ENCODE measurements around the gene PCDHGC5. TPM values are rescaled to one million over a fixed set of nuclear protein-coding genes. Genes with fewer than 3 reads are reported as not detected.
A peak's percentile ranks its signal among the peaks of the same experiment; 100 is the strongest.

PCDHGC5 gene
- total RNA-seq, 1 donor from 2014 or later: 3.1 TPM

DNA sequence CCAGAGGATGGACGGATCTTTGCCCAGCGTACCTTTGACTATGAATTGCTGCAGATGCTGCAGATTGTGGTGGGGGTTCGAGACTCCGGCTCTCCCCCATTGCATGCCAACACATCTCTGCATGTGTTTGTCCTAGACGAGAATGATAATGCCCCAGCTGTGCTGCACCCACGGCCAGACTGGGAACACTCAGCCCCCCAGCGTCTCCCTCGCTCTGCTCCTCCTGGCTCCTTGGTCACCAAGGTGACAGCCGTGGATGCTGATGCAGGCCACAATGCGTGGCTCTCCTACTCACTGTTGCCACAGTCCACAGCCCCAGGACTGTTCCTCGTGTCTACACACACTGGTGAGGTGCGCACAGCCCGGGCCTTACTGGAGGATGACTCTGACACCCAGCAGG is 1.9 kb downstream of the PCDHGC5 start:
- DNase-seq: no peak

DNA sequence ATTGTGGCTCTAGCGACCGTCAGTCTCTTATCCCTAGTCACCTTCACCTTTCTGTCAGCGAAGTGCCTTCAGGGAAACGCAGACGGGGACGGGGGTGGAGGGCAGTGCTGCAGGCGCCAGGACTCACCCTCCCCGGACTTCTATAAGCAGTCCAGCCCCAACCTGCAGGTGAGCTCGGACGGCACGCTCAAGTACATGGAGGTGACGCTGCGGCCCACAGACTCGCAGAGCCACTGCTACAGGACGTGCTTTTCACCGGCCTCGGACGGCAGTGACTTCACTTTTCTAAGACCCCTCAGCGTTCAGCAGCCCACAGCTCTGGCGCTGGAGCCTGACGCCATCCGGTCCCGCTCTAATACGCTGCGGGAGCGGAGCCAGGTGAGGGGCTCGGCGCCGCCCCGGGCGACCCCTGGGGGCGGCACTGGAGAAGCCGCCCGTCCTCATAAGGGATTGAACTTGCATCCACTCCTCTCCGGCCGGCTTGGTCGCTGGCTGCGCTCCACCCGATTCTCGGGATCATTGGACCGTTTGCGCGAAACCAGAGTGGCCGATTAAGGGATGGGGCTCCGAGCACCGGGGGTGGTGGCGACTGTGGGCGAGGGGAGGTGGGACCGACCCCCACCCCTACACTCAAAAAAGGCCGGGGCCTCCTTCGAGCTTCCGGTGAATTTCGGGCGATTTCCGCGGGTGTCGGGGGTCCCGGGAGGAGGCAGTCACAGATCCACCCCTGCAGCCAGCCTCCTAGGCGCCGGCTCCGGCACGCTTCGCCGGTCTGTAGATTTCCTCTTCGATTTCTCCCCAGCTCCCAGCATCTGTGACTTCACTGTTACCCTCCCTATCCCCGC is 2.7 kb downstream of the PCDHGC5 start:
- no peak for DNase-seq

DNA sequence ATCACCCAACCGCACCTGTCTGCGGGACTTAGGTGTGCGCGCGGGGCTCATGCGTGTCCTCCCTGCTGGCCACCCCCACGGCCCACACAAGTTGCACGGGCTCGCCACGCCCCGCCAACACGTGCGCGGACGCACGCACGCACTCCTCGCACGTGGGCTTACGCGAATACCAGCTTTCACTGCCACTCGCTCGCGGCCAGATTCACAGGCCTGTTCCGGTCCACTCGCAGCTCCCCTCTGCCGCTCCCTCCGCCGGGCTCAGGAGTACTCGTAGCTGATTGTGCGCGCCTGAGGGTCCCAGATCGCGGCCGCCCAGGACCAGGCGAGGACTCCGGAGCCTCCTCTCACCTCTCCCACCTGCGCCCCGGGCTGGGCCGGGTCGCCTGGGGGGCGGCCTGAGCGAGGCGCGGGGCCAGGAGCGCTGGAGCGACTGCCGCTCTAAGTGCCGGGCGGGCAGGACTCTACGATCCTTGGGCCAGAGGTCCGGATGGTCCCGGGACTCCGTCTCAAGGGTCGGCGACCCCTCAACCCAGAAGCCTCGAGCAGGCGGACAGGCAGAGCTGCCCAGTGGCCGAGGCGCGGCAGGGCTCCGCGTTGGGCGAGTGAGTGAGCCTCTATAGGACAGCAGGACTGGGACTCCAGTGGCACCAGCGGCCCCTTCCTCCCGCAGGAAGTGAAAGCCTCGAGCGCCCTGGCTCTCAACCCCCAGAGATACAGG is 3.4 kb downstream of the PCDHGC5 start:
- DNase-seq: no peak

DNA sequence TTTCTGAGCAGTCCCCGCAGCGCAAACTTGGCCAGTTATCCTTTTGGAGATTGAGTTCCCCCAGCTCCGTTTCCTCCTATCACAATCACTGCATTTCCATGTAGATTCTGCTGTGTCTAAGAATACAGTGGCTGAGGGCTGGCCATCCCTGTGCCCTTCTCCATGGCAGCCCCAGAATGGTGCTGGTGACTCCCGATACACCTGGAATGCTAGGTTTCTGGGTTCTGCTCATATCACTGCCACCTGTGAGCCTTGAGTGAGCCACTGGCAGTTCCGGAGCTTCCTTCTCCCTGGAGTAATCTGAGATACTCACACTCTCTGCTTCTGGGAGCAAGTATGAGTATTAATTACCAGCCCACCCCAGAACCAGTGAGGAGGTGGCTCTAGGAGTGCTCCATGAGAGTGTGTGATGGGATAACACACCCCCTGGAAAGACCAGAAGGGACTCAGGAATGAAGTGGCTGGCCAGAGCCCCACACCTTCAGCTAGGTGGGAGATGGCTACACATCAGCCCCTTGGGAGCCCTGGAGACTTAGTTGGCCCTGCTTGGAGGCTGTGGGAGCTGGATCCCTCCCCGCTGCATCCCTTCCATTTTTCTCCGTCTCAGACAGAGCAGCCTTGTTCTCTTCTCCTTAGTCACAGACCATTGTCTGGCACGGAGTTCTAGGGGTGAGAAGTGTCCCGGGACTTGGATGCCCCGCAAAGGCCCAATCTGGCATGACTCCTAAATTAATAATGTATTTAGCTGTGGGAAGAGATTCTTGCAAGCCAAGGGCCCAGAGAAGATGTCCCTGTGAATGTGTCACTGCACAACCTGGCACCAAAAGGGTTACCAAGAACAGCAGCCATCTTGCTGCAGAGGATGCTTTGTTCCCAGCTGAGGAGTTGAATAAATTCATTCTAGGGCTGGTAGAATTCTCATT is 4.9 kb downstream of the PCDHGC5 start:
- DNase-seq: no peak

DNA sequence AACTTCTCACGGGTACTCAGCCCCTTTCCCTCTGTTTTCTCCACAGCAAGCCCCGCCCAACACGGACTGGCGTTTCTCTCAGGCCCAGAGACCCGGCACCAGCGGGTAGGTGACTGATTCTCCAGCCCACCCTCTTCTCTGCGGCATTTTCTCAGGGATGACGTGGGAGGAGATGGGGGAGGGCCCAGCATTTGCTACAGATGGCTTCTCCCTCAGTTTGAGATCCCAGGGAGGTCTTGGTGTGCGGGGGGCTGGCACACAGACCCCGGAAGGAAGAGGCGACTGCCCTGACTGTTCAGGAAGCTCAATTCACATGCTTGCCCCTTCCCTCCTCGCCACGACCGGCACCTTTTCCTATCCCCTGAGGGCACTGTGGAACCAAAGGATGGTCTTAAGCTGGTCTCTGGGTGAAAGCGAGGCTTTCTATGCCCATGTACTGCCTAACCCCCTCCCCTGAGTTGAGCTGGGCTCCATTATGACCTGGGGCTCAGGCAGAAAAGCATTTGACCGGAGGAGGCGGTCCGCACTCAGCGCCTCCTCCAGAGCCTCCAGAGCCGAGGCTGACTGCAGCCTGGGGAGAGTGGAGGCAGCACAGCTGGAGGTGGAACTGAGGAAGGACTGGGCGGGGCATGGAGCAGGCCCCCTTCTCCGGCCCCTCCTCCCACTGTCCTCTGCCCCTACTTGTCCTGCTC is 6.0 kb downstream of the PCDHGC5 start:
- DNase-seq: peak; percentile 53

DNA sequence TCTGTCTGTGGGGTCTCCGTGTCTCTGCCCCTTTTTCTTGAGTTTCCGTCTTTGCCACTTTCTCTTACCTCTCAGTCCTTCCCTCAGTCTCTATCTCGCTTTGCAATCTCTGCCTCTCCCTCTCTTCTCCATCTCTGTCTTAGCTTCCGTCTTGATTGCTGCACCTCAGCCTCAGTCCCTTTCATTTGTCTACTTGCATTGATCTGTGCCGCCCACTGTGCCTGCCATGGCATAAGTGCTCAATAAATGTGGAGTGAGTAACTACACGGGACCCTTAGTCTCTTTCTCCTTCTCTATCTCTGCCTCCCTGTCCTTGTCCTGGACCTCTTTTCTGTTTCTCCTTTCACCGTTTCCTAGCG is 6.6 kb downstream of the PCDHGC5 start:
- no peak for DNase-seq

DNA sequence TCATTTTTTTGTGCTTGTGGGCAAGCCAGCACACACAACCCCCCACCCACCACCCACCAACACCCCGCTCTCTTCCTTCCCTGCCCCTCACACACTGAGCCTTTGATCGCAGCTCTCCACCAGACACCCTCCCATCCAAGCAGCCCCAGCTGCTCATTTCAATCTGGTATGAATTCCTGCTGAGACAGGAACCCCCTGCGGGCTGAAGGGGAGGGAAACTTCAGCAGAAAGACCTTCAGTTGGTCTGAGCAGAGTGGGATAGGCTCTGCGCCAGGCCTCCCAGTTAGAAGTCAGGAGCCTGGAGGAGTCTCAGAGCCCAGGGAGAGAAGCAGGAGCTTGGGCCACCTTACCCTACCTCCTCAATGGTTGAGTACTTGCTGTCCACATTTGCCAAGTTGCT is 7.2 kb downstream of the PCDHGC5 start:
- DNase-seq: peak; percentile 93

DNA sequence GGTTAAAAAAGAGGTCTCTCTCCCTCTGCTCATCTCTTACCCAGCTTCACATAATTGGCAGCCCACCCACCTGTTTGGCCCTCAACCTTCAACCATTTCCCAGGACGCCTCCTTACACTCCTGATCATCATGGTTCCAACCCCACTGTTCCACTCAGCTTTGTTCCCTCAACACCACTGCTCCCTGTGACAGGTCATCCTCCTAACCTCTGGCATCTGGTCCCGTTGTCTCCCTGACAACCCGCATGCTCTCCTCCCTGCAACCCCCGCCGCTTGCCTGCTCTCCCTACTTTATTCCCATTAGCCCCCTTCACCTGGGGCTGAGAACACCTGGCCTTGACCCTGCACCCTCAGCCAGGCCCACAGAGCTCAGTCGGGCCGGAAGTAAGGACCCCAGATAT is 12.9 kb downstream of the PCDHGC5 start:
- no peak for DNase-seq

DNA sequence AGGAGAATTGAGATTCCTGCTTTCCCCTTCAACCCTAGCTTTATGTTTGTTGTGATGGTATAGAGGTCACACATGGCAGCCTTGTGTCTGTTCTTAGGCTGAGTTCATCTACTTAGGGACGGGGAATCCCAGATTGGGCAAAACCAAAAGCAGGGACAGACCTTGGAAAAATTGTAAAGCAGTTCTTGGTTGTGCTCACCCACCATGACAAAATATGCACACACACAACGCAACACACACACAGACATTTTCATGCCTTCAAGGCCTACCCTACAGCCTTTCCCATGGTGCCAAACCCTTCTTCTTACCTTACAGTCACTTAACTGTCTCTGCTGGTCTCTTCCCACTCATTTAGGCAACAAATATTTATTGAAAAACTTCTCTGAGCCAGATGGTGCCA is 14.8 kb downstream of the PCDHGC5 start:
- no peak for DNase-seq

DNA sequence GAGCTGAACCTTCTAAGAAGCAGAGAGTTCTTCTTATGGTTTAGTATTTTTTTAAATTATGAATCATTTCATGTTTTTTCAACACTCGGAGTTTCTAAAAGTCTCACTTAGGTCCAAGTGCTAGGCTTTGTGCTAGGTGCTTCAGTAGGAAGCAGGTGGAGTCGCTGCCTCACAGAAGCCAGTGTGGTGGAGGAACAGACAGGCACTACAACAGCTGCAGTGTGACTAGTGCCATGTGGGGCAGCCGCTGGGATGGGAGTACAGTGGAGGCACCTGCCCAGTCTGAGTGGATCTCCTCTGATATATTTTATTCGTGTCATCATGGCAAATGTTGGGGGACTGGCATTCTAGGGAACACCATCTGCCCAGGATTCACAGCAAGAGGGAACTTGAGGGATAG is 15.3 kb downstream of the PCDHGC5 start:
- DNase-seq: no peak

DNA sequence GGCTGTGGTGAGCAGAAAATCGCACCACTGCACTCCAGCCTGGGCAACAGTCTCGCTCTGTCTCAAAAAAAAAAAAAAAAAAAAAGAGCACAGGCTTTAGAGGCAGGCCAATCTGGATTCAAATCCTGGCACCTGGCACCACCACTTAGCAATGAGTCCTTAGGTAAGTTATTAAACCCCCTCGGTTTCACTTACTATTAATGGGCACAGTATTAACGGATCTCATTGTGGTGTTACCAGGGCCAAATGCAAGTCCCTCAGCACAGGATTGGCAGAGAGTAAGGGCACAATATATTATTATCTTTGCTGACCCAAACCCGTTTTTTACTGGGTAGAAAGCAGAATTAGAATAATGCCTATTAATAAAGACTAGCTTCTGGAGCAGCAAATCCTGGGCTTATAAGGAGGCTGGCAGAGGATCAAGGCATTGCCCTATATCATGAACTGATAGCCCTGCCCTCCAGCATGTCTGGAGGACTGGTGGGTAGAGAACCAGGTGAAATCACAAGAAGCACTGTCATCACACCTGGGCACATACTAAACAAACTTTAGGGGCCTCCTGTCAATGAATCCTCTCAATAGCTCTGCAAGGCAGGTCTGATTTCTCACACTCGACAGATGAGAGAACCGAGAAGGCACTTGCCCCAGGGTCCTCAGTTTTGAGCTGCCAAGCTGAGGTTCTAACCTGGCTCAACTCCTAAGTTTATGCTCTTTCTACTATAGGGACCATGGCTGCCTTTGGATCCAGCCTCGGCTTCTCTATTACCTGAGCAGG is 17.7 kb downstream of the PCDHGC5 start:
- no peak for DNase-seq

DNA sequence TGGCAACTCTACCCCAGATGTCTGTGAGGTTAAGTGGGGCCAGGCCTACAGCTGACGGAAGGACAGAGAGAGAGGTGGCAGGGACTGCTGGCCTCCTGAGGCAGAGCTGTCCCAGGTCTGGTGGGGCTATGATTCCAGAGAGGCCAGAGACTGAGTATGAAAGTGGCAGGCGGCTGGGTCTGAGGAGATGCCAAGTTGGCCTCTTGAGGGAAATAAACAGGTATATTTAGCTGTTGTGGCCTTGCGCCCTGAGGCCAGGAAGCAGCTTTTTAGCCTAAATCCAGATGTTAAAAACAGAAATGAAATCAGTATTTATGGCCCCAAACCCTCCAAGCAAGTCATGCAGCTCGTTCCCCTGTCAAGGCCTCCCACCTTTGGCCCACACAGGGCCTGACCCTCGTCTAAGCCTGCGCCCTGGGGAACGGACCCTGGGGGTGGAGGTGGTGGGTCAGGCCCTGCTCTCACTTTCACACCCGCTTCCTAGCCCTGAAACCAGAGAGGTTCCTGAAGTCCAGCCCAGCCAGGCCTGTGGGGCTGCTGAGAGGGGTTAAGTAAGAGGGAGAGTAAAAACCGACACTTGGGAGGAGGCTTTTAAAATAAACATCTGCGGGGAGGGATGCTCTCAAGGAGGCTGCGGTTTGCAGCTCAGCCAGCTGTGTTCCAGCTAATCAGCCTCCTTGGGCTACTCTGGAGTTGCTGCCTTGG is 18.7 kb downstream of the PCDHGC5 start:
- peak; percentile 79 for DNase-seq

DNA sequence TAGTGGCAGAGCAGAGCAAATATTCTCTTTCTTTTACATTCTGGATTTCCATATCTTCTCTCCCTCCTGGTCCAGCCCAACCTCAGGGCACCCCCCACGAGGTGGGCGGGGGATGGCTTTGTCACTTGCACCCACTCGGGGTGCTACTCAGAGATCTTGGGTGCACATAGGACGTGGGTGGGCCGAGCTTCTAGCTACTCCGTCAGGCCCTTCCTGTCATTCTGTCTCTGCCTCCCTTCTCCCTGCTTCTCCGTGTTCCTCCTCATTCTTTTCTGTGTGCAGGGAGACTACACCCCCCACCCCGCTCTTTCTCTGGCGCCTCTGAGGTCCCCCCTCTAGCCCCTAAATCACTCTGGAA is 19.5 kb downstream of the PCDHGC5 start:
- DNase-seq: no peak

DNA sequence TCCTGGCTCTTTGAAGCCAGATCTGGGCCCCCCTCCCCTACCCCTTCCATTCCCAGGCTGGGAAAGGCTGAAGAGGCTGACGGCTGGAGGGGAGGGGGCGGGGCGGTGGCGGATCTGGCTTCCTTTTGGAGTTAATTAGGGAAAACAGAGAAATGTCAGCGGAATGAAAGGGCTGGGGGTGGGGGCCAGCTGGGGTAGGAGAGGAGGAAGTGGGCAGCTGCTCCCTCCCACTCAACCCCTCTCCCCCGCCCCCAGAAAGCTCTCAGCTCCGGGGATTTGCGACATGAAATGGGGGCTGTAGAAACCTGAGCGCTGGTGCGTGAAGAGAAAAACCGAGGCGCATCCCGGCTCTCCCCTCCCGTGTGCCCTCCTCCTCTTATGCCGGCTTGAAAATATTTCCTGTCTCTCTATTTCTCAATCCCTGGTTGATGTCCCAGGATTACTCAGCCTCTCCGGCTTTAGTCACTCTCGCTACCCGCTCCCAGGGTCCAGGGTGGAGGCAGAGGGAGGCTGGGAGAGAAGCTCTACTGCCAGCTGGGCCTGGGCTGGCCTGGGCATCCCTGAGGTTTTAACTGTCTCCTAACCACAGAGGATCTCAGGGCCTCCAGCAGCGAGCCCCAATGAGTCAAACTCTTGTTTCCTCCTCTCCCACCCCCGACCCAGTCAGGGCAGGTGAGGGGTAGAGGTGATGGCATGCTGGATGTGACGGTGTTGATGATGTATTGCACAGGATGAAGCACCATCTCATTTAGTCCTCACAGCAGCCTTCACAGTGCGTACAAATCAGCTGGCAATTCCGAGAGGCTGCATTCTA is 20.1 kb downstream of the PCDHGC5 start:
- peak; percentile 87 for DNase-seq

DNA sequence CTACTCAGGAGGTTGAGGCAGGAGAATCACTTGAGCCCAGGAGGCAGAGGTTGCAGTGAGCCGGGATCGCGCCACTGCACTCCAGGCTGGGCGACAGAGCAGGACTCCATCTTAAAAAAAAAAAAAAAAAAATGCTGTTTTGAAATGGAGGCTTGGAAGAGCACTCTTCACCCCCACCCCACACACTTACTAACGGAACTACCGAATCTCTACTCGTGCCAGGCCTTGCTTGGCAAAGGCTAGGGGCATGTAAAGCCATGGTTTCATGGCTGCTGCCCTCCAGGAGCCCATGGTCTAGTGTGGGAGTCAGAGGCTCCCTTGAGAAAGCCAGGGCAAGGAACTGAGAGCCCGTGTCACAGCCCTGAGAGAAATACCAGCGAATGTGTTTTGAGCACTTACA is 21.3 kb downstream of the PCDHGC5 start:
- DNase-seq: no peak

DNA sequence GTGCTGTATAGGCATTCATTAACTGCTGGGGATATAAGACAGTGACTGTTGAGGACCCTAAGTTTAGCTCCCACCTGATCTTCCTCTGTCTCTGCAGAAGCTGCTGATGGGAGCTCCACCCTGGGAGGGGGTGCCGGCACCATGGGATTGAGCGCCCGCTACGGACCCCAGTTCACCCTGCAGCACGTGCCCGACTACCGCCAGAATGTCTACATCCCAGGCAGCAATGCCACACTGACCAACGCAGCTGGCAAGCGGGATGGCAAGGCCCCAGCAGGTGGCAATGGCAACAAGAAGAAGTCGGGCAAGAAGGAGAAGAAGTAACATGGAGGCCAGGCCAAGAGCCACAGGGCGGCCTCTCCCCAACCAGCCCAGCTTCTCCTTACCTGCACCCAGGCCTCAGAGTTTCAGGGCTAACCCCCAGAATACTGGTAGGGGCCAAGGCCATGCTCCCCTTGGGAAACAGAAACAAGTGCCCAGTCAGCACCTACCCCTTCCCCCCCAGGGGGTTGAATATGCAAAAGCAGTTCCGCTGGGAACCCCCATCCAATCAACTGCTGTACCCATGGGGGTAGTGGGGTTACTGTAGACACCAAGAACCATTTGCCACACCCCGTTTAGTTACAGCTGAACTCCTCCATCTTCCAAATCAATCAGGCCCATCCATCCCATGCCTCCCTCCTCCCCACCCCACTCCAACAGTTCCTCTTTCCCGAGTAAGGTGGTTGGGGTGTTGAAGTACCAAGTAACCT is 22.1 kb downstream of the PCDHGC5 start:
- no peak for DNase-seq

DNA sequence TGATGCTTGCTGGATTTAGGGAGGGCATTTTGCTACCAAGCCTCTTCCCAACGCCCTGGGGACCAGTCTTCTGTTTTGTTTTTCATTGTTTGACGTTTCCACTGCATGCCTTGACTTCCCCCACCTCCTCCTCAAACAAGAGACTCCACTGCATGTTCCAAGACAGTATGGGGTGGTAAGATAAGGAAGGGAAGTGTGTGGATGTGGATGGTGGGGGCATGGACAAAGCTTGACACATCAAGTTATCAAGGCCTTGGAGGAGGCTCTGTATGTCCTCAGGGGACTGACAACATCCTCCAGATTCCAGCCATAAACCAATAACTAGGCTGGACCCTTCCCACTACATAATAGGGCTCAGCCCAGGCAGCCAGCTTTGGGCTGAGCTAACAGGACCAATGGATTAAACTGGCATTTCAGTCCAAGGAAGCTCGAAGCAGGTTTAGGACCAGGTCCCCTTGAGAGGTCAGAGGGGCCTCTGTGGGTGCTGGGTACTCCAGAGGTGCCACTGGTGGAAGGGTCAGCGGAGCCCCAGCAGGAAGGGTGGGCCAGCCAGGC is 23.0 kb downstream of the PCDHGC5 start:
- no peak for DNase-seq

DNA sequence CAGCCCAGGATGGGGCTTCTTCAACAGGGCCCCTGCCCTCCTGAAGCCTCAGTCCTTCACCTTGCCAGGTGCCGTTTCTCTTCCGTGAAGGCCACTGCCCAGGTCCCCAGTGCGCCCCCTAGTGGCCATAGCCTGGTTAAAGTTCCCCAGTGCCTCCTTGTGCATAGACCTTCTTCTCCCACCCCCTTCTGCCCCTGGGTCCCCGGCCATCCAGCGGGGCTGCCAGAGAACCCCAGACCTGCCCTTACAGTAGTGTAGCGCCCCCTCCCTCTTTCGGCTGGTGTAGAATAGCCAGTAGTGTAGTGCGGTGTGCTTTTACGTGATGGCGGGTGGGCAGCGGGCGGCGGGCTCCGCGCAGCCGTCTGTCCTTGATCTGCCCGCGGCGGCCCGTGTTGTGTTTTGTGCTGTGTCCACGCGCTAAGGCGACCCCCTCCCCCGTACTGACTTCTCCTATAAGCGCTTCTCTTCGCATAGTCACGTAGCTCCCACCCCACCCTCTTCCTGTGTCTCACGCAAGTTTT is 23.6 kb downstream of the PCDHGC5 start:
- peak; percentile 87 for DNase-seq
